IPS-15b (cell line): ENCODE measurements around the gene CEACAM18.
"Not testable (repeated sequence)": the region's sequence is repeated elsewhere in the genome, so short reads cannot be mapped to it uniquely, and the experiment has no call there.

Source experiments
- H3K27me3 ChIP-seq: one replicate; pipeline ENCODE4 v1.6.1; 2013; ENCODE audit warnings: low read length; ENCODE audit not compliant: control insufficient read depth, insufficient read depth
- H3K36me3 ChIP-seq: one replicate; pipeline ENCODE4 v1.6.1; 2013; ENCODE audit warnings: low read length; ENCODE audit not compliant: control insufficient read depth, insufficient read depth
- H3K4me1 ChIP-seq: one replicate; pipeline ENCODE4 v1.6.1; 2013; ENCODE audit warnings: mild to moderate bottlenecking, low read length; ENCODE audit not compliant: control insufficient read depth, insufficient read depth
- H3K4me3 ChIP-seq: one replicate; pipeline ENCODE4 v1.5.1; 2013; ENCODE audit warnings: low read depth, low read length
- H3K9ac ChIP-seq: one replicate; pipeline ENCODE4 v1.6.1; 2013; ENCODE audit warnings: low read depth, mild to moderate bottlenecking, low read length
- H3K9me3 ChIP-seq: one replicate; pipeline ENCODE4 v1.6.1; 2013; ENCODE audit warnings: mild to moderate bottlenecking, low read length; ENCODE audit not compliant: control insufficient read depth, insufficient read depth

The CEACAM18 gene

DNA sequence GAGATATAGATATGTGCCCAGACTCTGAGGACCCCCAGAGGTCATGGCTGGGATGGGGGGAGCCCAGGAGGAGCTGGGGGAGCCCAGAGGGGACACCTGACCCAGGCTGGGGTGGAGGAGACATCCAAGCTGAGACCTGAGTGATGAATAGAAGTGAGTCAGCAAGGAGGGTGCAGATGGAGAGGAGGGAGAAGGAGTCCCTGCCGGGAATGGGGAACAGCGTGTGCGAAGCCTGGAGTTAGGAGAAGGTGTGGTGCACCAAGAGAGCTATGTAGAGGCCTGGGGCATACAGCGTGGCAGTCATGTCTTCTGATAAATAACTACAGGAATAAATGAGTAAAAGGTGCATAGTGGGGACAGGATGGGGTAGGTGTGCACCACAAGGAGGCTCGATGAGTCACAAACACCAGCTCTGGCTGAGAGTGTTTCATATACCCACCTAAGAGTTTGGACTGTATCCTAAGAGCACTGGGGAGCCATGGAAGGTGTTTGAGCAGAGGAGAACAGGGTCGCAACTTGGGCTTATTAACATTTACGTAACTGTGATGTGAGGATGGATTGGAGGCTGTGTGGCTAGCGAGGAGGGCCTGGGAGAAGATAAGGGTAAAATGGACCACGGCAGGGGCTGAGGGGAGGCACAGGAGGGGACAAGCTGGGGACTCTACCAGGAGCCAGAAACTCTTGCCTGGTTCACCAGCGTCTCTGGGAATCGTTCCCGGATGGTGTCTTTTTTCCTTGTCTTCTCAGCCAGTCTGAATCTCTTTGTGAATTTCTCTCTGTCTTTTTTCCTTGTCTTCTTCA is 1.4 kb downstream of the CEACAM18 start:
- Histone ChIP-seq H3K4me3 (no peak overlapping the region), H3K9me3 (no peaks in the 10 kb centered on the region), H3K4me1 (no peaks in the 10 kb centered on the region), H3K36me3 (no peaks in the 10 kb centered on the region), H3K27me3 (peaks cover 3% of the 10 kb centered on the region), H3K9ac (no peak overlapping the region)

DNA sequence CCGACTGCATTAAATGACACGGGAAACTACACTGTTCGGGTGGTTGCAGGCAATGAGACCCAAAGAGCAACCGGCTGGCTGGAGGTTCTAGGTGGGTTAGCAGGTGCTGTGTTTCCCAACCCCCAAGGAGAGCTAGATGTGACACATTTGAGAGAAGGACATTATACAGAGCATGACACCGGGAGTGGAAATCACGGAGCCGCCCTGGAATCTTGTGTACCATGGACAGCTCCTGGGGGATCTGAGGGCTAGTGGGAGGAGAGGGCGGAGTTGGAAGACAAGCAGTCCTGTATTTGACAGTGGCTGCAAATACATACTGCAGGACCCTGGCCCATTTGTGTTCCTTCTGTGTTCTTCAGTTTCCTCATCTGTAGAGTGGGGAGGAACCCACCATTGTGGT is 2.3 kb downstream of the CEACAM18 start:
- no peak overlapping the region for H3K9ac ChIP-seq
- H3K9me3 ChIP-seq: no peaks in the 10 kb centered on the region
- H3K36me3 ChIP-seq: no peaks in the 10 kb centered on the region
- no peaks in the 10 kb centered on the region for H3K4me1 ChIP-seq
- H3K27me3 ChIP-seq: peaks cover 3% of the 10 kb centered on the region
- H3K4me3 ChIP-seq: no peak overlapping the region

DNA sequence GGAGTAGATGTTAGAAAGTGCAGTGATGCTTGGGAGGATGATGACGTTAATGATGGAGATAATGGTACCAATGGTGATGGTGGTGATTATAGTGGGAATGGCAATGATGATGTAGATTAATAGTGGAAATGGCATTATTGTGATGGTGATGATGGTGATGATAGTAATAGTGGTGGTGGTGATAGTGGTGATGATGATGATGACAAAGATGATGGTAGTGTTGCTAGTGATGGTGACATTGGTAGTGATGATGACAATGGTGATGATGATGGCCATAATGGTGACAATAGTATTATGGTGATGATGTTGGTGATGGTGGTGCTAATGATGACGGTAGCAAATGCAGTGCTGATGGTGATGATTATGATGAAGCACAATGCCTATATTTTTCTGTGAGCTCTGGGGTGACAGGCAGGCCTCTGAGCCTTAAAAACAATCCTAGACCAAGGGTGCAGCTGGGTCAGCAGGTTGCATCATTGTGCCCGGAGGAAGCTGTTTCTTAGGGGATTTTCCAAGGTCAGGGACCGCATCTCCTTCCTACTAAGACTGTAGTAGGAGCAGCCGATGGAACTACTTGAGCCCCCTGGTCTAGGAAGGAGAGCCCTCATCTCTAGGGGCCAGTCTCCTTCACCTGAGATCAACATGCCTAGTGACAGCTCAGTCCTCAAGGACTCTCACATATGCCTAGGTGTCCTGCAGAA is 7.8 kb downstream of the CEACAM18 start:
- Histone ChIP-seq H3K4me1 (no peaks in the 10 kb centered on the region), H3K27me3 (peaks cover 3% of the 10 kb centered on the region), H3K9me3 (no peaks in the 10 kb centered on the region)

DNA sequence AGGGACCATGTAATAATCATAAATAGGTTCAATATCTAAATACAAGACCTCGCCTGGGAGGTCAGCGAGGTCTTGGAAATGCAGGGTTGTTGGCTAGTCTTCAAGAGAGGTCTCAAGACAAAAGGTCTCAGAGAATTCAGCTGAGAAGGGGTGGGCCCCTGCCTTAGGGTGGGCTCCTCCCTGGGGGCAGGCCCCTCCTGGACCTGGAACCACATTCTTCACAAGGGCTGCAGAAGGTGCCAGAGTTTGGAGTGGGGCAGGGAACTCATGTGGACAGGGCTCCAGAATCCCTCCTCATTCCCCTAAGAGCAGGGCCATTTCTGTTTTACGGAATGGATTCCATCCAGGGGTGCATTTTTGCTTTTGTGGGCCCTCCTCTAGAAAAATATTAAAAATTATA is 10.2 kb downstream of the CEACAM18 start:
- Histone ChIP-seq H3K4me3 (no peak overlapping the region), H3K9me3 (no peaks in the 10 kb centered on the region), H3K27me3 (peaks cover 3% of the 10 kb centered on the region), H3K9ac (no peak overlapping the region), H3K4me1 (no peaks in the 10 kb centered on the region), H3K36me3 (no peaks in the 10 kb centered on the region)

More for the DNA sequence above, 7.8 kb downstream of the CEACAM18 start:
- Histone ChIP-seq H3K36me3 (no peaks in the 10 kb centered on the region), H3K9ac (no peak overlapping the region), H3K4me3 (no peak overlapping the region)

DNA sequence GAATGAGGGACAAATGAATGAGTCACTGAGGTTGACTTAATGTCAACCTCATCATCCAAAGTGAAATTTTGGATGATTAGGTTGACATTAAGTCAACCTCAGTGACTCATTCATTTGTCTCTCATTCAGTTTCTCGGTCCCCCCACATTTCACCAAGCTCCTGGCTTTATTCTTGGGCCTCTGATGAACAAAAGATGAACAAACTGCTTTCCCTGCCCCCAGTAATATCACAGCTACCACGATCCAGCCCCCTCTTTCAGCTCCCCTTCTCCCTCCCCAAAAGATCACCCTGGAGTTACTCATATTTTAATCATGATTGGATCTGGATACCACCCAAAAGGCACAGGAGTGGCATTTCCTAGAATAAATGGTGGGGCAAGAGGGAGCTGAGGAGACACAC is 10.8 kb downstream of the CEACAM18 start:
- Histone ChIP-seq H3K4me3 (no peak overlapping the region), H3K9me3 (no peaks in the 10 kb centered on the region), H3K27me3 (peaks cover 2% of the 10 kb centered on the region), H3K9ac (no peak overlapping the region), H3K4me1 (no peaks in the 10 kb centered on the region), H3K36me3 (no peaks in the 10 kb centered on the region)

DNA sequence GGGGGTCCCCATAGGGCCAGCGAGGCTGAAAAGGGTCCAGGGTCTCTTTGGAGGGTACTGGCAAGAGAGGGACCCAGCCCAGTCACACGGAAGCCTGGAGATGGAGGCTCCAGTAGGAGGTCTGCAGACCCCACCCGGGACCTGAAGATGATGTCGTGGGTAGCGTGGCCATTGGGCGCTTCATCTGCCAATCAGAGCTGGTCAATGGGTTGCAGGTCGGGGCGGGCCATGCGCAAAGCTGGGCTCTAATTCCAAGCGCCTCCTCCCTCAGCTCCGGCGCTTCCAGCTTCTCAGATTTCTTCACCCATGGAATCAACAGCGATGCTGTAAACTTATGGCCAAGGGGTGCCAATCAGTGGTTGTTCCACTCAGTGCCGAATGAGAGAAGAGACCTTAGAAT is 12.3 kb downstream of the CEACAM18 start:
- H3K4me1 ChIP-seq: no peaks in the 10 kb centered on the region
- H3K36me3 ChIP-seq: no peaks in the 10 kb centered on the region
- no peak overlapping the region for H3K9ac ChIP-seq
- no peak overlapping the region for H3K4me3 ChIP-seq
- peaks cover 2% of the 10 kb centered on the region for H3K27me3 ChIP-seq
- H3K9me3 ChIP-seq: no peaks in the 10 kb centered on the region

DNA sequence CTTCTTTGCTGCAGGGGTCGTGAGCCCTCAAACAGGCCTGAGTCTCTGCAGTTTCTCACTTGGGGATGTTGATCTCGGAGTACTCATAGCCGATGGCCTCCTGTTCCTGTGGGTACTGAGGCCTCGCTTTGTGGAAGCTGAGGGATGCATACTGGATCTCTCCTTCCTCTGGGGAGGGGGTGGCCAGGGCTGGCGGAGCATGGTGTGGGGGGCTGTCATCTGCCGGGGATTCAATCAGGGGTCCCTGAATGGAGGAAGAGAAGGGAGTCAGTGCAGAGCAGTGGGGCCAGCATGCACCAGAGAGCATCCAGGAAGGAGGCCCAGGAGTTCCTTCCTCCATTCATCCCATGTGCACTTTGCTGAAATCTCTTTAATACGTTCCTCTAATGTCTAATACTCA is 13.2 kb downstream of the CEACAM18 start:
- H3K9me3 ChIP-seq: no peaks in the 10 kb centered on the region

DNA sequence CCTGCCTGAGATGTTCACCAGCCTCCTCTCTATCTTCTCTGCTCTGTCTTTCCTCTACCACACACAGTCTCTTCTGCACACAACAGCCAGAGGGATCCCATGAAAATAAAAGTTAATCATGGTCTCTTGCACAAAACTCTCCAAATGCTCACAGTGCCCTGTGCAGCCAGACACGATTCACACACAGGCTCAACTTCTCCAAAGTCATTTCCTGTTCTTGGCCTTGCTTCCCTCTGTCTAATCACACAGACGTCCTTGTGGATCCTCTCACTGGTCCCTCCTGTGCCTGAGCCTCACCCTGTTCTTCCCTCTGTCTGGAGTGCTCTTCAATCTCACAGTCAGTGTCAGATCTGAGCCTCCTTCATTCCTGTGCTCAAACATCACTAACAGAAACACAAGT is 15.4 kb downstream of the CEACAM18 start:
- peaks cover 7% of the 10 kb centered on the region for H3K27me3 ChIP-seq
- no peaks in the 10 kb centered on the region for H3K36me3 ChIP-seq
- no peaks in the 10 kb centered on the region for H3K9me3 ChIP-seq
- no peak overlapping the region for H3K4me3 ChIP-seq
- no peaks in the 10 kb centered on the region for H3K4me1 ChIP-seq
- no peak overlapping the region for H3K9ac ChIP-seq

More for the DNA sequence above, 13.2 kb downstream of the CEACAM18 start:
- Histone ChIP-seq H3K9ac (no peak overlapping the region), H3K4me3 (no peak overlapping the region), H3K36me3 (no peaks in the 10 kb centered on the region), H3K27me3 (peaks cover 2% of the 10 kb centered on the region), H3K4me1 (no peaks in the 10 kb centered on the region)

DNA sequence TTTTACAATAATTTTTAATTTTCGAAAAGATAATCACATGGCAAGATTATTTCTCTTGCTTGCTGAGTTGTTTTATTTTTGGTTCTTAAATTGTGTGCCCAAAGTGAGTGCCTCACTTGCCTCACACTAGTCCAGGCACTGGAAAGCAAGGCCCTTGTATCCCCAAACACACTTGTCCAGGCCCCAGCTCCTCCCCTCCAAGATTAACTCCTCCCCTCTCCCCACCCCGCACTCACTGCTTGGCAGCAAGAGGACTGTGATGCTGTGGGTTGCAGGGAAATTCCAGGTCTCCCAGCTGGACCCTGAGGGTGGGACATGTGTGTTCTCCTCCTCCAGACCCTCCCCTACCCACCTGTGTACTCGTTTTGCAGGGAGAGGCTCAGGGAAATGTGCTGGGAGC is 19.3 kb downstream of the CEACAM18 start:
- peaks cover 7% of the 10 kb centered on the region for H3K27me3 ChIP-seq
- no peaks in the 10 kb centered on the region for H3K4me1 ChIP-seq
- H3K36me3 ChIP-seq: no peaks in the 10 kb centered on the region
- no peaks in the 10 kb centered on the region for H3K9me3 ChIP-seq
- H3K4me3 ChIP-seq: no peak overlapping the region
- H3K9ac ChIP-seq: no peak overlapping the region

DNA sequence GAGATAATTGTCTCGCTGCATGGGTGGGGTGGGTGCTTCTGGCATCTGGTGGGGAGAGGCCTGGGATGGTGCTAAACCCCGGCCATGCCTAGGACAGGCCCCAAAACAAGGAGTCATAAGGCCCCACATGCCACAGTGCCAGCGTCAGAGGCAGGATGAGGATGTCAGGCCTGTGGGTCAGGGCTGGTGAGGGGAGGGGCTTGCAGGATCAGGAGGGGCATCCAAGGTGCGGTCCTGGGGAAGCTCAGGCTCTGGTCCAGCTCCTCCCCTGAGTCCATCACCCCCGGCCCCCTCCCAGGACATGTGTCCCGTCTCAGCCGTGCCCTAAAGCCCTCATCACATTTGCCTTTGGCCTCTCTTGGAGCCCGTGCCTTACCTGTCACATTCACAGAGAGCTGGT is 22.6 kb downstream of the CEACAM18 start:
- not testable (repeated sequence) for H3K4me1 ChIP-seq, H3K9ac ChIP-seq, H3K36me3 ChIP-seq, H3K27me3 ChIP-seq, H3K4me3 ChIP-seq, H3K9me3 ChIP-seq

DNA sequence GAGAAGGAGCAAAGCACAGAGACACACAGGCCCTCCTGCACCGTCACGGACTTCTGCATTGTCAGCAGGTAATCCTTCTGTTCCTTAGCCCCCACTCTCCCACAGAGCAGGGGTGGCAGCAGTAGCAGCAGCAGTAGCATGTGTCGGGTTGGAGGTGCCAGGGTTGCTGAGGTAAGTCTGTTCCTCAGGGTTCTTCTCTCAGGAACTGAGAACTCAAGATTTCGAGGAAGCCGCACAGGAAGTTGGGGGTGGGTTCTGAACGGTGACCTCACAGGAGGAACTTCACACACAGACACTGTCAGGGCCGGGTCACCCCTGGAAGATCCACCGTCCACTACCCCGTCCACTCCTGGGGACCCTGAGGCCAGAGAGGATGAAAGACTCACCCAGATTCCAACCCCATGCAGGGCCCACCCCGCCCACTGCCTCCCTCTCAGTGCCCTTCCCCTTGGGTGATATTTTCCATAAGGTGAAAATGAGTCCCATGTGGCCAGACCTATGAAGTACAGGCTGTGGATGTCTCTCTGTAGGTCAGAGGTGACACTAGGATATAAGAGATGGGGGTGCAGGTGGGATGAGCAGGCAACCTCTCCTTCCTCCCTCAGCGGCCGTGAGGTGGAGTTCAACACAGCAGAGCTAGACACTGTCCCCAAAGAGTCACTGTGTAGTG is 23.4 kb downstream of the CEACAM18 start, which contains the start of gene SIGLEC12:
SIGLEC12 (minus strand) TSS at position 207 of the 670 bp plus-strand sequence; CDS start at position 140, 67 bp downstream.
- Histone ChIP-seq H3K36me3 (no peaks in the 10 kb centered on the region), H3K4me1 (no peaks in the 10 kb centered on the region), H3K27me3 (peaks cover 5% of the 10 kb centered on the region), H3K9ac (no peak within 1 kb of the TSS), H3K9me3 (no peaks in the 10 kb centered on the region), H3K4me3 (no peak within 1 kb of the TSS)
